Body of pancreas (tissue), 4 donors: Measurements from ENCODE around the gene RUFY3.

Source experiments
- CTCF ChIP-seq, 7 experiments: fragments of 450-650 bp in 4 of 7; fragments of 200-600 bp in 3 of 7; sonication (generic) in 3 of 7; IDR thresholded peaks; one replicate each; pipeline ENCODE4 v1.5.1; 2016 to 2019; ENCODE audit warnings: antibody characterized with exemption in 7 of 7
- POLR2A ChIP-seq, 3 donors: fragments of 450-650 bp; IDR thresholded peaks; one replicate each; pipeline ENCODE4 v1.6.1; 2016; ENCODE audit warnings: antibody characterized with exemption in 3 of 3, mild to moderate bottlenecking in 2 of 3

- TF ChIP-seq POLR2A (IDR thresholded peaks at IDR 0.05) (no peak), CTCF (IDR thresholded peaks at IDR 0.05) (no peak)
Measured at GRCh38 chr4:70760662-70761061, 38.9 kb downstream of the RUFY3 start.
